Activated CD4-positive, alpha-beta T cell treated with anti-CD3 and anti-CD28 coated beads, Interleukin-2, amount 50 U/mL, for 1 hour (primary cell): ENCODE data around the gene NANOG.
"Not testable (repeated sequence)": the region's sequence is repeated elsewhere in the genome, so short reads cannot be mapped to it uniquely, and the experiment has no call there.

Experiments used
- DNase-seq: peaks from one replicate; pipeline ENCODE4 v3.0.0-alpha.2; 2020

The NANOG gene

DNA sequence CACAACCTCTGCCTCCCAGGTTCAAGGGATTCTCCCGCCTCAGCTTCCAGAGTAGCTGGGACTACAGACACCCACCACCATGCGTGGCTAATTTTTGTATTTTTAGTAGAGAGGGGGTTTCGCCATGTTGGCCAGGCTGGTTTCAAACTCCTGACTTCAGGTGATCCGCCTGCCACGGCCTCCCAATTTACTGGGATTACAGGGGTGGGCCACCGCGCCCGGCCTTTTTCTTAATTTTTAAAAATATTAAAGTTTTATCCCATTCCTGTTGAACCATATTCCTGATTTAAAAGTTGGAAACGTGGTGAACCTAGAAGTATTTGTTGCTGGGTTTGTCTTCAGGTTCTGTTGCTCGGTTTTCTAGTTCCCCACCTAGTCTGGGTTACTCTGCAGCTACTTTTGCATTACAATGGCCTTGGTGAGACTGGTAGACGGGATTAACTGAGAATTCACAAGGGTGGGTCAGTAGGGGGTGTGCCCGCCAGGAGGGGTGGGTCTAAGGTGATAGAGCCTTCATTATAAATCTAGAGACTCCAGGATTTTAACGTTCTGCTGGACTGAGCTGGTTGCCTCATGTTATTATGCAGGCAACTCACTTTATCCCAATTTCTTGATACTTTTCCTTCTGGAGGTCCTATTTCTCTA lies at the start of gene NANOG:
Gene NANOG (plus strand): TSS at position 519 of the 645 bp plus-strand sequence. CDS start 213 bp downstream, outside the sequence.
- DNase-seq: not testable (repeated sequence)

DNA sequence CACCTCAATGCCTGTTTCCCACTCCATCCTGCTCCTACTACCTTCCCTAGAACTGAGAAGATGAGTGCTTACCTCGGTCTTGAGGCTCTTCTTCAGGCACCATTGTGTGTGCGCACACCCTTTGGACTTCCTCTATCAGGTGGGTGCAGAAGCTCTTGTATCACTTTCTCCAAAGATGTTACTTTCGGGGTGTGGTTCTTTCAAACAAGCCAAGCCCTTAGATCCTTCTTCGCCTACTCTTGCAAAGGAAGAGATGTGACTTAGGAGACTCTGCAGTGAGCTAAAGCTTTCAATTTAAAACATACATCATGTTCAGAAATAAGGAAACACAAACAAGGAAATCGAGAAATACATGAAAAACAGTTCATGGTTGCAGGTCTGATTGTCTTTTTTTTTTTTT lies 42.0 kb upstream of the NANOG start, which contains the start of gene CLEC4C:
Gene CLEC4C (minus strand): TSS at position 130 of the 400 bp plus-strand sequence. CDS start 27 bp downstream, at position 103.
- no peak for DNase-seq

DNA sequence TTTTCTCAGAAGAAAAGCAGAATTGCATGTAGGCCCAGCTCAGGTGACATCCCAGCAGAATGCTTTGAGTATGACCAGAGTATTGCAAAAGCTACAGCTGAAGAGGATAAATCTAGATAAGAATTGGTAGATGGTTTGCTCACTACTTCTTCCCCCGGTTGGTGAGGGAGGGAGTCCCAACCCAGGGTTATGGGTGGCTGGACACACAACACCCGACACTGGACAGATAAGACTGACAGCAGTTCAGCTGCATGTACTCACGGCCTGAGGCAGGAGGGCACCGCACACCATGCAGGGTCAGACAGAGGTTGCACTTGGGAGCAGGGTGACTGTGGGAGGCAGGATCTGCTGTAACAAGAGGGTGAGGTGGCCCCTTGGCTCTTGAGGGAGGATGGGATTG lies 40.4 kb upstream of the NANOG start:
- DNase-seq: no peak

DNA sequence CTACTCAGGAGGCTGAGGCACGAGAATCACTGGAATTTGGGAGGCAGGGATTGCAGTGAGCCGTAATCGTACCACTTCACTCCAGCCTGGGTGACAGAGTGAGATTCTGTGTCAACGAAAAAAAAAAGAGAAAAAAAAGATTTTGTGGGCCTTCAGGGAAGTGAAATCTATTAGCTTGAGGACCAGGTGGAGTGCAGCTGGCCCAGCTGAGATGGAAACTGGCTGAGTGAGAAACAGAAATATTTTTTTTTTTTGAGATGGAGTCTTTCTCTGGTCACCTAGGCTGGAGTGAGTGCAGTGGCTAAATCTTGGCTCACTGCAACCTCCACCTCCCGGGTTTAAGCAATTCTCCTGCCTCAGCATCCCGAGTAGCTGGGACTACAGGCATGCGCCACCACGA lies 39.8 kb upstream of the NANOG start:
- DNase-seq: no peak

DNA sequence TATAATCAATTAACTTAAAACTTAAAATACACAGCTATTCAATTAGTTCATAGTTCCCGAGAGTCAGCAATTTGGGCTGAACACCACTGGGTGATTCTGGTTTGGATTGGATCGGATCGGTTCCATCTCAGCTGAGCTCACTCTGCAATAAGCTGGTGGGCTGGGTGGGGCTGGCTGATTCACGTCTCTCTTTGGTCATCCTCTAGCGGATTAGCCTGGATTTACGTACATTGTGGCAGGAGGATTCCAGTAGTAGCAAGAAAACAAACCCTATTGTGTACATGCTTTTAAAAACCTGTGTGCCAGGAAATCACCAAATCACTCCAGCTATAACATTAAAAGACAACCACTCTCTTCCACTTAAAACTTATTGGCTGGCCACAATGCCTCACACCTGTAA lies 38.9 kb upstream of the NANOG start:
- DNase-seq: no peak

DNA sequence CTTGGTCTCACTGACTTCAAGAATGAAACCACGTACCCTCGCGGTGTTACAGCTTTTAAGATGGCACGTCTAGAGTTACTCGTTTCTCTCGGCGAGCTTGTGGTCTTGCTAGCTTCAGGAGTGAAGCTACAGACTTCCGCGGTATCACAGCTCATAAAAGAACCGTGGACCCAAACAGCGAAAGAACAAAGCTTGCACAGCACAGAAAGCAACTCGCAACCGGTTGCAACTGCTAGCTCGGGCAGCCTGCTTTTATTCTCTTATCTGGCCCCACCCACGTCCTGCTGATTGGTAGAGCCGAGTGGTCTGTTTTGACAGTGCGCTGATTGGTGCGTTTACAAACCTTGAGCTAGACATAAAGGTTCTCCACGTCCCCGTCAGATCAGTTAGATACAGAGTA lies 37.8 kb upstream of the NANOG start:
- DNase-seq: no peak

DNA sequence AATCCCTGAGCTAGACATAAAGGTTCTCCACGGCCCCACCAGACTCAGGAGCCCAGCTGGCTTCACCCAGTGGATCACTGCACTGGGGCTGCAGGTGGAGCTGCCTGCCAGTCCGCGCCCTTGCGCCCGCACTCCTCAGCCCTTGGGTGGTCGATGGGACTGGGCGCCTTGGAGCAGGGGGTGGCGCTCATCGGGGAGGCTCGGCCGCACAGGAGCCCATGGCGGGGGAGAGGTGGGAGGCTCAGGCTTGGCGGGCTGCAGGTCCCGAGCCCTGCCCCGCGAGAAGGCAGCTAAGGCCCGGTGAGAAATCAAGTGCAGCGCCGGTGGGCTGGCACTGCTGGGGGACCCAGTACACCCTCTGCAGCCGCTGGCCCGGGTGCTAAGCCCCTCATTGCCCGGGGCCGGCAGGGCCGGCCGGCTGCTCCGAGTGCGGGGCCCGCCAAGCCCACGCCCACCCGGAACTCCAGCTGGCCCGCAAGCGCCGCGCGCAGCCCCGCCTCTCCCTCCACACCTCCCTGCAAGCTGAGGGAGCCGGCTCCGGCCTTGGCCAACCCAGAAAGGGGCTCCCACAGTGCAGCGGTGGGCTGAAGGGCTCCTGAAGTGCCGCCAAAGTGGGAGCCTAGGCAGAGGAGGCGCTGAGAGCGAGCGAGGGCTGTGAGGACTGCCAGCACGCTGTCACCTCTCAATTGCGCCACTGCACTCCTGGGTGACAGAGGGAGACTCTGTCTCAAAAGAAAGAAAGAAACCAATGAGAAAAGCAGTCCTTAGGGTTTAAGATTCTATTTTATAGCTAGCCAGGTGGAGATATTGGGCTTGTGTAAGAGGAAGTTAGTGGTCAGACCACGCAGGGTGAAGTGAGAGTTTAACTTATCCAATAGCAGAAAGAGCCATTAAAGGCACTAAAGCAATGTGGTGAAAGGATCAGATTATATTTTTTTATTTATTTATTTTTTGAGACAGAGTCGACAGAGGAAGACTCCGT lies 37.0 kb upstream of the NANOG start:
- not testable (repeated sequence) for DNase-seq

DNA sequence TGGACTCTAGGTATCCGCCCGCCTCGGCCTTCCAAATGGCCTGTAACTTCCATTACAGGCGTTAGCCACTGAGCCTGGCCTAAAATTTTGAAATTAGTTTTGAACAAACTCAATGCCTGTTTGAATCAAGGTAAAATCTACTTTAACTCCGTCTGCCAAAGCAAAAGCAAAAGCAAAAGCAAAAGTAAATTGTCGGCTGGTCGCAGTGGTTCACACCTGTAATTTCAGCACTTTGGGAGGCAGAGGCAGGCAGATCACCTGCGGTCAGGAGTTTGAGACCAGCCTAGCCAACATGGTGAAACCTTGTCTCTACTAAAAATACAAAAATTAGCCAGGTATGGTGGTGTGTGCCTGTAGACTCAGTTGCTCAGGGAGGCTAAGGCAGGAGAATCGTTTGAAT lies 33.5 kb upstream of the NANOG start:
- DNase-seq: not testable (repeated sequence)

DNA sequence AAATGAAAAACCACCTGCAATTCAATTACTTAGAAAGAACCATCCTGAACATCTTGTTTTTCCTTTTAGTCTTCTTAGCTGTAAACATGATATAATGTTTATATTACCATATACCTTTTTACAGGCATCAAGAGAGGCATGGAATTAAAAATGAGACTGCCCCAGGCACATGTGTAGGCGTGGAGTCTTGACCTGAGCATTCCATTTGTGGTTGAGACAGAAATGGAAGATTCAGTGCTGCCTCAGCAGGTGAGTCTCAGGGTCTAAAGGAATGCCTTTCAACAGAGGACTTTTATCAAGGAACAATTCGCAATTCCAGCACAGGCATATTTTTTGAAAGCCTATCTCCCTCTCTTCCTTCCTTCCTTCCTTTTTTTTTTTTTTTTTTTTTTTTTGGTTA lies 32.2 kb upstream of the NANOG start:
- no peak for DNase-seq

DNA sequence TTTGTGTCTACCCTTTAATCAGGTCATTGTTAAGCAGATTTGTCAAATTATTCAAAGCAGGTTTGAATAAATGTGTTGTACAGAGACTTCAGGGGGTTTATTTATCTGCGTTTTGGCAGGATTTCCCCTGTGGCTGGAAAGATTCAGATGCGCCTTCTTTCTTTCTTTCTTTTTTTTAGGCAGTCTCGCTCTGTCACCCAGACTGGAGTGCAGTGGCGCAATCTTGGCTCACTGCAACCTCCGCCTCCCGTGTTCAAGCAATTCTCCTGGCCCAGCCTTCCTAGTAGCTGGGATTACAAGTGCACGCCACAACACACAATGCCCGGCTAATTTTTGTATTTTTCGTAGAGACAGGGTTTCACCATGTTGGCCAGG lies 30.4 kb upstream of the NANOG start:
- DNase-seq: no peak

DNA sequence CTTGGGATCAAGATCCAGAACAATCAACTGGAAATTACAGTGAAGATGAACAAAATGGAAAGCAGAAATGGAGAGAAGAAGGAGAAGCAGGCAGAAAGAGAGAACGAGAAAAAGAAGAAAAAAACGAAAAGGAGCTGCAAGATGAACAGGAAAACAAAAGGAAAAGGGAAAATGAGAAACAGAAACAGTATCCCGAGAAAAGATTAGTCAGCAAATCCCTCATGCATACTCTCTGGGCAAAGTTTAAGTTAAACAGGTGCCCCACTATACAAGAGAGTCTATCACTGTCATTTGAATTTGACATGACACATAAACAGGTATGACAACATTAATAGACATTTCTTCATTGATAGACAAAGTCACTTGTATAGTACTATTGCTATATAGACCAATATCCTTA lies 19.2 kb upstream of the NANOG start:
- DNase-seq: no peak

DNA sequence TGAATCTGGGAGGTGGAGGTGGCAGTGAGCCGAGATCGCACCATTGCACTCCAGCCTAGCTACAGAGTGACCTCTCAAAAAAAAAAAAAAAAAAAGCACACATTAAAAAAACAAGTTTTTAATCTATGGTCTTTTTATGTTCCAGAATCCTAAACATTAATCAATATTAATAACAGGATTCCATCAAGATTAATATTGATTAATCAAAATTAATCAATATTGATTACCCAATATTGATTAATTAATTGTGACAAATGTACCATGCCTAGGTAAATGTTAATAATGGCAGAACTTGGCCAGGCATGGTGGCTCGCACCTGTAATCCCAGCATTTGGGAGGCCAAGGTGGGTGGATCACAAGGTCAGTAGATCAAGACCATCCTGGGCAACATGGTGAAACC lies 7.9 kb upstream of the NANOG start:
- DNase-seq: no peak

DNA sequence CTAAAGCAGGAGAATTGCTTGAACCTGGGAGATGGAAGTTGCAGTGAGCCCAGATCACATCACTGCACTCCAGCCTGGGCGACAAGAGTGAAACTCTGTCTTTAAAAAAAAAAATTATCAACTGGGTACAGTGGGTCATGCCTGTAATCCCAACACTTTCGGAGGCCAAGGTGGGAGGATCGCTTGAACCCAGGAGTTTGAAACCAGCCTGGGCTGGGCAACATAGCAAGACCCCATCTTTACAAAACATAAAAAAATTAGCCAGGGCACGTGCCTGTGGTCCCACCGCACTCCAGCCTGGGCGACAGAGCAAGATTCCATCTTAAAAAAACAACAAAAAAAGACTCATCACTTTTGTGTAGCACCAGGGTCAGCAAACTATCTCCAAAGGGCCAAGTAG lies 7.1 kb upstream of the NANOG start:
- no peak for DNase-seq

DNA sequence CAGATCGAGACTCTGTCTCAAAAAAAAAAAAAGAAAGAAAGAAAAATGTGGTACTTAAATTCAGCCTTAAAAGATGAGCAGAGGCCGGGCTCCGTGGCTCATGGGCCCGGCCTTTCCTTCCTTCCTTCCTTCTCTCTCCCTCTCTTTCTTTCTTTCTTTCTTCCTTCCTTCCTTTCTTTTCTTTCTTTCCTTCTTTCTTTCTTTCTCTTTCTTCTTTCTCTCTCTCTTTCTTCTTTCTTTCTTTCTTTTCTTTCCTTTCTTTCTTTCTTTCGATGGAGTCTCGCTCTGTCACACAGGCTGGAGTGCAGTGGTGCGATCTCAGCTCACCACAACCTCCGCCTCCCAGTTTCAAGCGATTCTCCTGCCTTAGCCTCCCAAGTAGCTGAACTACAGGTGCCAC lies 5.8 kb upstream of the NANOG start:
- DNase-seq: not testable (repeated sequence)

DNA sequence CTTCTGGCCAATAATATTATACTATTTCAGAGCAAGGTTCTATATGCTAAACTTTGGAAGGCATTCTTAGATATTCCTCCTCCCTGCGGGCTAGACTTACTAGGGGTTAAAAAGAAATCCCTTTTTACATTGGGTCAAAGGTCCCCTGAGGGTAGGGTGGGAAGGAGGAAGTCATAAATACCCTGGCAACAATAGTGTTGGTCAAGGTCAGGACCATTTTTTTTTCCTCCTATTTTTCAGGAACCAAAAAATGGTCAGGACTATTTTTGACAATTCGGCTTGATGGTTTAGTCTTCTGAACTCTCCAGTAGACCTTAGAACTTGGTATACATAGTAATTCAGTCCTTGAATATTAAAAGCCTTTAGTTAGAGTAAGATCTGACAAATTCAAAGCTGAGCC lies 4.5 kb upstream of the NANOG start:
- DNase-seq: no peak

DNA sequence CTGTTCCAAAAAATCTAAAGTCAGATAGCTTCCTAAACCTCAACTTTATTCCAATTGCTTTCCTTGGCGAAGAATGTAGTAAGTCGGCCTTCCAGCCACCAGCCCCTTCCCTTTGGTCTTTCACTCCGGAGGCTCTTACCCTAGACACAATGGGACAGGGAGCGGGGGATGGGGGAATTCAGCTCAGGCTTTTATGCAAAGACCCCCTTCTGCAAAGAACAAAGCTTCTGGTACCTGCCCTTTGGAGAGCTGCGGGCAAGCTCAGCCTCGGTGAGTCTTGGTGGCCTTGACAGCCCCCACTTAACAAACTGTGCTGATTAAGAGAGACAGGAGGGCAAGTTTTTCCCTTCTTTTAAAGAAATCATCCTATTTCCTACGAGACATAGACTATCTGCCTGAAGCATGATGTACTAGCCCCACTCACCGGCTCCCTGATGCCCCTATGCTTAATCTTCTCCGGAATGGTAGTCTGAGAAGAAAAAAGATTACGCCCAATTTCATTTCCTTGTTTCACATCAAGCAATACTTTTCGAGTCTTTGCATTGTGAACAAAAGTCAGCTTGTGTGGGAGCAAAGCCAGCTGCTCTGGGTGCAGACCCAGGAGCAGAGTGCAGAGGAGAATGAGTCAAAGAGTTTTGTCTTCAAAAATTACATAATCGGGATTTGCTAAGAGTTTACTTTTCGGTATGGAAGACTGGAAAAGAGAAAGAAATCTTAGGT lies 1.5 kb upstream of the NANOG start:
- no peak for DNase-seq

DNA sequence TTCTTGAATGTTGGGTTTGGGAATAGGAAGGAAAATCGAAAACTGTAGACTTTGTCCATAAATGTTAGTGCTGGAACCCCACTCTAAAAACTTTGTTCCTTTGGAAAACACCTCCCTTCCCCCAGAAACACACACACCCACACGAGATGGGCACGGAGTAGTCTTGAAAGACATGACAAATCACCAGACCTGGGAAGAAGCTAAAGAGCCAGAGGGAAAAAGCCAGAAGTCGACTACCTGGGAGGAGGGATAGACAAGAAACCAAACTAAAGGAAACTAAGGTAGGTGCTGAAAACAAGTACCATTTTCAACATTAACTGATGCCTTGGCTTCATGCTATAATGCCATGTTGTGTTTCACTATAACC lies 925 bp upstream of the NANOG start:
- no peak for DNase-seq

DNA sequence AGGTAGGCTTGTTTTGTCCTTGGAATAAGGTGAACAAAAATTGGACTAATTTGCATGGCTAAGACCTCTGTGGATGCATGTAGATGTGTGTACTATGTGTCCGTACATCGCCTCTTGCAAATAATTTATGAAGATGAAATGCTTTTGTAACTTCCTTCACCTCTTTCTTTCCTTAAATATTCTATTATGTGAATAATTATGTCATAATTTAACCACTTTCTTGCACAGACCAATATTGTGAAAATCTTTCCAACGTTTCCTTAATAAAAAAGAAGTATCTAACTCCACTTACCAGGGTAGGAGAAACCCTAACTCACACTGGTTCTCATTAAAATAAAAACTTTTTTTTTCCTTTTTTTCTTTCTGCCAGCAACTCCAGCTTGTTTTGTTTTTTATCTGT lies 4.0 kb downstream of the NANOG start:
- DNase-seq: no peak

DNA sequence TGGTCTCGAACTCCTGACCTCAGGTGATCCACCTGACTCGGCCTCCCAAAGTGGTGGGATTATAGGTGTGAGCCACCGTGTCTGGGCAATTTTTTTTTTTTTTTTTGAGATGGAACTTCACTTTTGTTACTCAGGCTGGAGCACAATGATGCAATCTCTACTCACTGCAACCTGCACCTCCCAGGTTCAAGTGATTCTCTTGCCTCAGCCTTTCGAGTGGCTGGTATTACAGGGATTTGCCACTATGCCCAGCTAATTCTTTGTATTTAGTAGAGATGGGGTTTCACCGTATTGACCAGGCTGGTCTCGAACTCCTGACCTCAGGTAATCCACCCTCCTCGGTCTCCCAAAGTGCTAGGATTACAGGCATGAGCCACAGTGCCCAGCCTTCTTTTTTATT lies 8.1 kb downstream of the NANOG start:
- not testable (repeated sequence) for DNase-seq

DNA sequence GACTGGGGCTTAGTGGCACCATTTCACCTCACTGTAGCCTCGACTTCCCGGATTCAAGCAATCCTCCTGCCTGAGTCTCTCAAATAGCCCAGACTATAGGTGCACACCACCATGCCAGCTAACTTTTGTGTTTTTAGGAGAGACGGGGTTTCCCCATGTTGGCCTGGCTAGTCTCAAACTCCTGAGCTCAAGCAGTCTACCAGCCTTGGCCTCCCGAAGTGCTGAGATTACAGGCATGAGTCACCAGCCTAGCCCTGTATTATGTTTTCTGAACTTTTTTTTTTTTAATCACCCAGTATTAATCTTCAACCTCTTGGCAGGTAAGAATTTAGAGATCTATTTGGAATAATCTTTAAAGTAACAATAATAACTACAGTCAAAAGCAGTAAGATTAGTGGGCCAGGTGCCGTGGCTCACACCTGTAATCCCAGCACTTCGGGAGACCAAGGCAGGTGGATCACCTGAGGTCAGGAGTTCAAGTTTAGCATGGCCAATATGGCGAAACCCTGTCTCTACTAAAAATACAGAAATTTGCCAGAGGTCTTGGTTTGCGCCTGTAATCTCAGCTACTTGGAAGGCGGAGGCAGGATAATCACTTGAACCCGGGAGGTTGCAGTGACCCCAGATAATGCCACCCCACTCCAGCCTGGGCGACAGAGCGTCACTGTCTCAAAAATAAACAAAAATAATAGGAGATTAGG lies 8.6 kb downstream of the NANOG start:
- DNase-seq: no peak

DNA sequence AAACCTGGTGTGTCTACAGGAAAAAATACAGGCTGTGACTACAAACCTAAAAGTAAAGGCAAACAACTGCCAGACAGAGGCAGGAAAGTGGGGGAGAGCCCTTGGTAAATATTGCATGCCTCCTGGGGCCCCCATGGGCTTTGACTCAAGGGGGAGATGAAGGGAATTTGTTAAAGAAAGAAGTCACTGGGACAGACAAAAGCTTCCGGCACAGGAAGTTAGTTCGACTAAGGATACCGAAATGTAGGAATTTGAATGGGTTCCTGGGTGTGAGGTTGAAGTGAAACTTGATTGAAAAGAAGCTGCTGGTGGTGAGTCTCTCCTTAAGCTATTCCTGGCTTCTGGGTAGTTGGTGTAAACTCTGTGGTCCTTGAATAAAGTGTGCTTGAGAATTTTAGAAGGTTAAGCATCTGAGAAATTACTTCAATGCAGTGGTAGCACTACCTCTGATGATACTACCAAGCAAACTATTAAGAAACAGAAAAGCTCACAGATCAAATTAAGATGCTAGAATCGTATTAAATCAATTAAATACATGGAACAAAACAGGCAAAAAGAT lies 9.6 kb downstream of the NANOG start:
- not testable (repeated sequence) for DNase-seq

DNA sequence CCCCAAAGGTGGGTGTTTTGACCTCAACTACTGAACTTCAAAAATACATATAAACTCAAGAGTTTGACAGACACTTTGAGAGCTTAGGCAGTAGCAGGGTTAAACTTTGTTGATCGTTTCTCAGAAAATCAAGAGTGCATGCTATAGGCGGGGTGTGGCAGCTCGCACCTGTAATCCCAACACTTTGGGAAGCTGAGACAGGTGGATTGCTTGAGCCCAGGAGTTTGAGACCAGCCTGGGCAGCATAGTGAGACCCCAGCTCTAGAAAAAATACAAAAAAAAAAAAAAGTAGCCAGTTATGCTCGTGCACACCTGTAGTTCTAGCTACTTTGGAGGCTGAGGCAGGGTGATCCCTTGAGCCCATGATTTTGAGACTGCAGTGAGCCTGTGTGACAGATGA lies 12.3 kb downstream of the NANOG start:
- no peak for DNase-seq

DNA sequence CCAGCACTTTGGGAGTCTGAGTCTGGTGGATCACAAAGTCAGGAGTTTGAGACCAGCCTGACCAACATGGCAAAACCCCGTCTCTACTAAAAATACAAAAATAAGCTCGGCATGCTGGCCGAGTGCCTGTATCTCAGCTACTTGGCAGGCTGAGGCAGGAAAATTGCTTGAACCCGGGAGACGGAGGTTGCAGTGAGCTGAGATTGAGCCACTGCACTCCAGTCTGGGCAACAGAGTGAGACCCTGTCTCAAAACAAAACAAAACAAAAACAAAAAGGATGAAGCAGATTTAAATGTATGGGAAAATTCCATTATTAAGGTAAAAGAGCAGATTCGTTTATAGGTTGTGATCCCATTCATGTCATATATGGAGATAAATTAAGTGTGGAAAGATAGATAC lies 17.1 kb downstream of the NANOG start:
- not testable (repeated sequence) for DNase-seq
